WERI-Rb-1 (cell line): Measurements from ENCODE around the gene STK32C.
"Not testable (repeated sequence)": the region's sequence is repeated elsewhere in the genome, so short reads cannot be mapped to it uniquely, and the experiment has no call there.

Experiments
- DNase-seq: peaks from one replicate; pipeline ENCODE4 v3.0.0-alpha.2; 2020
- H3K27ac ChIP-seq: fragments of 250-450 bp; sonication (Bioruptor Pico); 2 replicates; pipeline ENCODE4 v1.5.1; 2020; ENCODE audit warnings: mild to moderate bottlenecking, moderate library complexity
- H3K27me3 ChIP-seq: fragments of 250-450 bp; sonication (Bioruptor Pico); 2 replicates; pipeline ENCODE4 v1.5.1; 2021; ENCODE audit warnings: mild to moderate bottlenecking, low read depth, moderate library complexity; ENCODE audit not compliant: insufficient read depth, severe bottlenecking
- H3K36me3 ChIP-seq: fragments of 250-450 bp; sonication (Bioruptor Pico); 2 replicates; pipeline ENCODE4 v1.5.1; 2020; ENCODE audit warnings: mild to moderate bottlenecking, moderate library complexity
- H3K4me3 ChIP-seq: 2 replicates; pipeline ENCODE4 v1.5.1; 2011; ENCODE audit warnings: low read depth, mild to moderate bottlenecking, control low read depth, low read length
- H3K9me3 ChIP-seq: fragments of 250-450 bp; sonication (Bioruptor Pico); 2 replicates; pipeline ENCODE4 v1.5.1; 2021; ENCODE audit warnings: mild to moderate bottlenecking, moderate library complexity; ENCODE audit not compliant: severe bottlenecking
- CTCF ChIP-seq: IDR thresholded peaks from 2 replicates; pipeline ENCODE4 v1.5.1; 2011; ENCODE audit warnings: low read depth, mild to moderate bottlenecking, control low read depth, inconsistent platforms, low read length

Gene STK32C

GRCh38 chr10:132342553-132342952 lies 34.8 kb upstream of the STK32C start:
- Histone ChIP-seq H3K27me3 (no peaks in the 10 kb centered on the region), H3K36me3 (peaks cover 5% of the 10 kb centered on the region; the same call in 1 of the 2 replicates), H3K27ac (no peak overlapping the region), H3K4me3 (no peak overlapping the region), H3K9me3 (no peaks in the 10 kb centered on the region)
- no peak for DNase-seq
- TF ChIP-seq CTCF, result no peak

DNA sequence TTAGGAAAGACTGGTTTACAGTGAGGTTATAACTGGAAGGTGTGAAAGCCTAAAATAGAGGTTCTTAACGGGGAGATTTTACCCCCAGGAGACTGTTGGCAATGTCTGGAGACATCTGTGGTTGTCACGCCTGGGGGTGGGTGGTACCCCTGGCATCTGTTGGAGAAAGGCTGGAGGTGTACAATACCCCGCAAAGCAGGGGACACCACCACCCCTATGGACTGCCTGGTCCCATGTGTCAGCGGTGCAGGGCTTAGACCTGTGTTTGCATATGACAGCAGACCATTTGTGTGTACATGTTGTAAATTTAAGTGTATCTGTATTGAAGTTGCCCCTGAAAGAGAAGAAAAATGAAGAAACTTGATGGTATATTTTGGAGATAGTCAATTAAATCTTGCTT lies 34.0 kb upstream of the STK32C start:
- H3K36me3 ChIP-seq, result peaks cover 5% of the 10 kb centered on the region; the same call in 1 of the 2 replicates
- no peak for DNase-seq
- H3K27ac ChIP-seq, result no peak overlapping the region
- H3K27me3 ChIP-seq, result no peaks in the 10 kb centered on the region
- no peak for TF ChIP-seq CTCF
- no peak overlapping the region for H3K4me3 ChIP-seq
- no peaks in the 10 kb centered on the region for H3K9me3 ChIP-seq

DNA sequence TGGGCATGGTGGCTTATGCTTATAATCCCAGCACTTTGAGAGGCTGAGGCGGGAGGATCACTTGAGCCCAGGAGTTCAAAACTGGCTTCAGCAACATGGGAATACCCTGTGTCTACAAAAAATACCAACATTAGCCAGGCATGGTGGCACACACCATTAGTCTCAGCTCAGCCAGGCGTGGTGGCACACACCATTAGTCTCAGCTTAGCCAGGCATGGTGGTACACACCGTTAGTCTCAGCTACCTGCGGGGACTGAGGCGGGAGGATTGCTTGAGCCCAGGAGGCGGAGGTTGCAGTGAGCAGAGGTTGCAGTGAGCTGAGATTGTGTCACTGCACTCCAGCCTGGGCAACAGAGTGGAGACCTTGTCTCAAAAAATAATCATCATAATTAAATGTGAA lies 33.3 kb upstream of the STK32C start:
- Histone ChIP-seq H3K36me3 (peaks cover 5% of the 10 kb centered on the region; the same call in 1 of the 2 replicates), H3K9me3 (no peaks in the 10 kb centered on the region)
- no peak for TF ChIP-seq CTCF

DNA sequence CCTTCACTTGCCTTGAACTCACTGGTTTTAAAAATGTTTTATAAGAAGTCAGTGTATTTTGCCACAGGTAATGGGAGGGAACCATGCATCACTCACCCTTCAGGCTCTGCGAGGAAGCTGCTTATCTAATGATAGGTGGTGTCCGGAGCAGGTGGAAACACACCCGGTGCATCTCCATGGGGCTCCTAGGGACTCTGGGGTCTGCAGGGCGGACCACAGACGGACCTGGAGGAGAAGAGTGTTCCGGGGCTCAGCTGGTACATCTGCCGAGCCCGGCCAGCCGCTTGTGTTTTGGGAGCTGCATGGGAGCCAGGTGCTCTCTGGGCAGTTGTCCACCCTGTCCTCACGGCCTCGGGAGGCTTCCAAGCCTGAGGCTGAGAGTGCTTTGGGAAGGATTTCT lies 31.5 kb upstream of the STK32C start:
- no peak for TF ChIP-seq CTCF

More for the DNA sequence above, 33.3 kb upstream of the STK32C start:
- DNase-seq, result no peak
- Histone ChIP-seq H3K27ac (no peak overlapping the region), H3K4me3 (no peak overlapping the region), H3K27me3 (no peaks in the 10 kb centered on the region)

GRCh38 chr10:132338876-132339275 lies 31.1 kb upstream of the STK32C start:
- Histone ChIP-seq H3K27me3 (no peaks in the 10 kb centered on the region), H3K4me3 (no peak overlapping the region), H3K36me3 (no peaks in the 10 kb centered on the region), H3K27ac (no peak overlapping the region), H3K9me3 (no peaks in the 10 kb centered on the region)
- DNase-seq, result no peak
- TF ChIP-seq CTCF, result no peak

More for the DNA sequence above, 31.5 kb upstream of the STK32C start:
- H3K27ac ChIP-seq, result no peak overlapping the region
- no peaks in the 10 kb centered on the region for H3K27me3 ChIP-seq
- H3K36me3 ChIP-seq, result no peaks in the 10 kb centered on the region
- H3K9me3 ChIP-seq, result no peaks in the 10 kb centered on the region
- DNase-seq, result no peak
- no peak overlapping the region for H3K4me3 ChIP-seq

- not testable (repeated sequence) for H3K27ac ChIP-seq
Measured at GRCh38 chr10:132337854-132338253, 30.1 kb upstream of the STK32C start.

More at GRCh38 chr10:132337854-132338253, 30.1 kb upstream of the STK32C start:
- not testable (repeated sequence) for H3K4me3 ChIP-seq, H3K27me3 ChIP-seq, H3K36me3 ChIP-seq, H3K9me3 ChIP-seq, DNase-seq
